ENCODE measurements around the gene LAMB1.
"Not testable (repeated sequence)": the region's sequence is repeated elsewhere in the genome, so short reads cannot be mapped to it uniquely, and the experiment has no call there.

LAMB1 gene

DNA sequence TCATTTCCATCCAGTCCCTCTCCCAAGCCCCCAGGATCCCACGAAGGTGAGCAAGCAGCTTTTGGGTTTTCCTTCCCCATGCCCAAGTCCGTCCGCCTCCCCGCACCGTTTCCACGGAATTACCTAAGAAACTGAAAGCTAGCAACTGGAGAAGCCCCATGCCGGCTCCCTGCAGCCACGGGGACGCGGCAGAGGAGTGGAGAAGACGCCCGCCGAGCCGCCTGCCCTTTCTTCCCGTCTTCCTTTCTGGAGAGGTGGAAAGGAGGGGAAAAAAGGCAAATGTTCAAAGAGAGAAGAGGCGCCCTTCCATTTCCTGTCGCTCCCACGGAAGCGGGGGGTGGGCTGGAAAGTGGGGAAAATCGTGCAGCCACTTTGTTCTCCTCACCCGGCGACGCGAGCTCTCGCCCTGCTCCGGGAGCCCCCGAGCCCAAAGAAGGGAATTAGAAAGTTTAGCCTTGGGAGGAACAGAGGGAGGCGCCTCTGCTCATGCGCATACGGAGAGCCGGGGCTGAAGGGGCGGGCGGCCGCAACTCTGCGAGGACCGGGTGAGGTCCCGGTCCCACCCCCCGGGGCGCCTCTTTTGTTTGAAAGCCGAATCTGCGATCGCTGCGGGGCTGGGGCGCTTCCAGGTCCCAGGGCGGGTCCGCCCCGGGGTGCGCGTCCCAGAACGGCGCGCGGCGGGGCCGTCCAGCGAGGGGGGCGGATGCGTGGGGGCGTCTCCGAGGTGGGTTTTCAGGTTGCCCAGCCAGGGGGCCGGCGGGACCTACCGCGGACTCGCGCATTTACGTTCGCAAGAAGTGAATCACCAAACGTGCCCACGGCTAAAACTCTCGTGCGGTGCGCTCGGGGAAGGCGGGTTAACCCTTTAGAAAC lies at the start of gene LAMB1:
Gene LAMB1, minus strand, starts transcription at position 436 of the 873 bp plus-strand sequence. Its CDS starts 276 bp downstream, at position 160.
- DNase-seq, result peak; percentile 83

- DNase-seq, result no peak
Observed at GRCh38 chr7:108051454-108051853, 48.5 kb upstream of the LAMB1 start.

DNA sequence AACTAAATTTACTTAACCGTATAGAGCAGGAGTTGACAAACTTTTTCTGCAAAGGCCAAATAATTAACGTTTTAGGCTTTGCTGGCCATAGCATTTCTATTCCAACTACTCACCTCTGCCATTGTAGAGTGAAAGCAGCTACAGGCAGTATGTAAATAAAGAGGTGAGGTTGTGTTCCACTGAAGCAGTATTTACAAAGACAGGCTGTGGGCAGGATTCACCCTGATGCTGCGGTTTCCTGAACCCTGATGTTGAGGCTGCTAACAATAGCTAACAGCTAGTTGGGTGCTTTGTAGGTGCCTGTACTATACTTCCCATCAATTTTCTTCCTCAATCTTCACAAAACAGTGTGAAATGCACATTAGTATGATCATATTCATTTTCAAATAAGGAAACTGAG lies 47.0 kb upstream of the LAMB1 start:
- no peak for DNase-seq

DNA sequence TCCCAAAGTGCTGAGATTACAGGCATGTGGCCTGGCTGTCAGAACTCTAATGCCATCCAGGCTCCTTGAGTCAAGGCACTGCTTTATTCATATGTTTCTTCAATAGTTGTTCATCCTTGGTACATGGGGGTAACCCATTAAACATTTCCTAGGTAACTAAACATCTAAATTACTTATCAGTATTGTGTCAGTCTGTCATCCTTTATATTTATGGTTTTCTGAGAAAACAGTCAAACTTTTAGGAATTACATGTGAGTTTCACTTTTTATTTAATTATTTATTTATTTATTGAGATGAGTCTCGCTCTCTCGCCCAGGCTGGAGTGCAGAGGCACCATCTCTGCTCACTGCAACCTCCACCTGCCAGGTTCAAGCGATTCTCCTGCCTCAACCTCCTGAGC lies 45.5 kb upstream of the LAMB1 start:
- no peak for DNase-seq

DNA sequence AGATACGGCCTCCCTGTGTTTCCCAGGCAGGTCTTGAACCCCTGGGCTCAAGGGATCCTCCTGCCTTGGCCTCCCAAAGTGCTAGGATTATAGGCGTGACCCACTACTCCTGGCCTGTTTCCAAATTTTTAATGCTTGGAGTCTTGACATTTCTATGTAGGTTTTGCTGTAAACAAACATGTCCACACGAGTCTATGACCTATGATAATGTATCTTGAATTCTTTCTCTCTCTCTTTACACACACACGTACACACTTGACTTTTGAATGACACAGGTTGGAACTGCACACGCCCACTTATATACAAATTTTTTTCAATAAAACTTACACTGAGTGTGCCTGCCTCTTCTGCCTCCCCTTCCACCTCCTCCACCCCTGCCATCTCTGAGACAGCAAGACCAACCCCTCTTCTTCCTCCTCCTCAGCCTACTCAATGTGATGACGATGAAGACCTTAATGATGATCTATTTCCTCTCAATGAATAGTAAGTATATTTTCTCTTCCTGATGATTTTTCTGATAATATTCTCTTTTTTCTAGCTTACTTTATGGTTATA lies 44.1 kb upstream of the LAMB1 start:
- DNase-seq, result no peak

DNA sequence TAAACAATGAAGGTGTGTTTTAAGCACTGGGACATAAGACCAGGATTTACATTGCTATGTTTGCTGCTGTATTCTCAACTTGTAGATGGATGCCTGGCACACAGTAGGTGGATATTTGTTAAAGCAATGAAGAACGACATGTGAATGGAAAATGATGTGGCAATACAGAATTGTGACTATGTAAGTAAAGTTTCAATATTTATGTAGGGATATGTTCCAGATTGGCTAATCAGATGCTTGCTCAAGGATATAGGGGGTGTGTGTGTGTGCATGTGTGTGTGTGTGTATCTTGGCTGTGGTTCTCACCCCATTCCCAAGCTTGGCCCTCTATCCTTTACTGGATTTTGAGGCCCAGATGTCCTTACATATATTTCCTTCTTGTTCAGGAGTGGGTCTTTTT lies 42.7 kb upstream of the LAMB1 start:
- no peak for DNase-seq

DNA sequence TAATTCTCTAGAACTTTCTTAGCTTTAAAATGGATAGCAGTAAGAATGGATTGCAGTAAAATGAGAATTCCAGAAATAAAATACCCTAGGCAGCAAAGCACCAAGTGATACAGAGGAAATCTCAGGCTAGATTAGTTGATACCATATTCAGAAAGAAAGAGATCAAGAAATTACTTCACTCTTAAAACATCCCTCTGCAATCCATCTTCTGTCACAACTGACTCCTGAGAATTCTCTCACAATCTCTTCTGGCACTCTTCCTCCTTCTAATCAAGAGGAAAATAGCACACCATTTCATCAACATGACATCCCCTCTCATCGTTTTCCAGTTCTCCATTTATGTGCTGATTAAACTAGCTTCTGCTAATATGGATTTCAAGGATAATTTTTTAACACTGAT lies 42.2 kb upstream of the LAMB1 start:
- no peak for DNase-seq

GRCh38 chr7:108044345-108044744 lies 41.4 kb upstream of the LAMB1 start:
- no peak for DNase-seq

GRCh38 chr7:108038986-108039385 lies 36.0 kb upstream of the LAMB1 start:
- no peak for DNase-seq

DNA sequence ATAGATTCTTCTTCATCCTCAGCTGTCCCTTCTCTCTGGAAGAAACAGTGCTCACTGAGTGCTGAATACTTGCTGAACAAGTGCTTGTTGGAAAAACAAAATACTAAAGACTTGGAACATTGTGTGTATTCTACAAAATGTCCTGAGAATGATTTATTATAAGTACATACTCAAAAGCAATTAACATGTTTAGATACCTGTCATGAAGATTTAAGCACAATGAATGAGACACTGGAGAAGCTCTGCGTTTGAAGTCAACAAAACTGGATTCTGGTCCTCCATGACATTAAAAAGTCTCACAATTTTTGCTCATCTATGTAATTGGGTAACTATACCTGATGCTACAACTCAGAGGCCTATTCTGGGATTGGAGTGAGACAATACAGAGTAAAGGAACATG lies 34.8 kb upstream of the LAMB1 start:
- peak; percentile 5 for DNase-seq

- DNase-seq, result peak; percentile 38
Observed at GRCh38 chr7:108037140-108037539, 34.2 kb upstream of the LAMB1 start.

DNA sequence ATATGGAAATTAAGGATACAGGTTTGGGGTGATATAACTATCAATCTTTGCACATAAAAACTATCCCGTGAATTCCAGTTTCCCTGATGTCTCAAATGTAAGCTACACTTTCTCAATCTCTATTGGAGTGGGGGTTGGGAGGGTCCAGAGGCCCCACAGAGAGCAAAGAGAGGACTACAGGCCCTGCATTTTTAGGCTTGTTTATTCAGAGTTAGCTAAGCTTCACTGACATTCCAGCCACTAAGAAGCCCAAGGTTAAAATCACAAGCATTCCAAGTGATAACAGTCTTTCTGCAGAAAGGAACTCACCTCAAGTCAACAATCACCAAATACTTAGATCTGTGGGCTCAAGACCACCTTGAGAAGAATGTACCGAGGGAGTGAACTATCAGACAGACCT lies 31.6 kb upstream of the LAMB1 start:
- no peak for DNase-seq

GRCh38 chr7:108033776-108034497 lies 31.0 kb upstream of the LAMB1 start:
- DNase-seq, result no peak

DNA sequence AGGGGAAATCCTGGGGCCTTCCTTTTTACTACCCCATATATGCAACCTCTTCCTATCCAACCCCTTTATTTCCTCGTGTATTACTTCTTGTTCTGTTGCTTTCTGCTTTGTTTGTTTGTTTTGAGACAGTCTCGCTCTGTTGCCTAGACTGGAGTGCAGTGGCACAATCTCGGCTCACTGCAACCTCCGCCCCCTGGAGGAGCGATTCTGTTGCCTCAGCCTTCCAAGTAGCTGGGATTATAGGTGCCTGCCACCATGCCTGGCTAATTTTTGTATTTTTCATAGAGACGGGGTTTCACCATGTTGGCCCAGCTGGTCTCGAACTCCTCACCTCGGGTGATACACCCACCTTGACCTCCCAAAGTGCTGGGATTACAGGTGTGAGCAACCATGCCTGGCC lies 30.3 kb upstream of the LAMB1 start:
- DNase-seq, result not testable (repeated sequence)

DNA sequence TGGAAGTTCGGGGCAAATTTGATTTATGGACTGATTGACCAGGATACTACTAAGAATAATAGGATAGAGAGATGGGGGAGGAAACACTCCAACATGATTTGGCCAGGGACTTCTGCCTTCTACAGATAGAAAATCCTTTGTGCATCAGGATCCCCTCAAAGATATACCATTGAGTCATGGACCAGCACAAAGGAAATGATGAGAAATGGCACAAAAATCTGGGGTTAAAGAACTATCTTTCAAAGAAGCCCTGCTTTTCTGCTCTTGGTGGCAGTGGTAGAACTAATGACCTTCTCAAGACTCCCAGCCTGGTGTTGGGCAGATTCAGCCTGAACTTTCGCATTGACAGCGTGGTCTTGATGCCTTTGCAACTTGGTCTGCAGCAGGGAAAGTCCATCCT lies 27.6 kb upstream of the LAMB1 start:
- DNase-seq, result no peak

DNA sequence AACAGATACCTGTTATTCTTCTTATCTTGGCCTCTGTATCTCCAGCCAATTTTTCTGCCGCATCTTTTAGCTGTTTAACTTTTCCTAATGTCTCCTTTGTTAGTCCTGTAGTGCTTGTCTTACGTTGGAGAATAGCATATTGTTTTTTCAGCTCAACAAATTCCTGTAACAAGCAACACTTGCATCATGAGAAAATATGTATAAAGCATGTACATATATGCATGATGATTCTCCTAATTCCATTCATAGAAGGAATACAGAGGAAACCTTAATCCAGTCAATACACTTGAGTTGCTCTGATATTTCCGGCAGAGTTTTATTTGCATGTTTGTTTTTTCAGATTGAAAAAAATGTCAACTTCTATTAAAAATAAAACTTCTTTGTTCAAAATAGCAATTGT lies 26.1 kb upstream of the LAMB1 start:
- no peak for DNase-seq

DNA sequence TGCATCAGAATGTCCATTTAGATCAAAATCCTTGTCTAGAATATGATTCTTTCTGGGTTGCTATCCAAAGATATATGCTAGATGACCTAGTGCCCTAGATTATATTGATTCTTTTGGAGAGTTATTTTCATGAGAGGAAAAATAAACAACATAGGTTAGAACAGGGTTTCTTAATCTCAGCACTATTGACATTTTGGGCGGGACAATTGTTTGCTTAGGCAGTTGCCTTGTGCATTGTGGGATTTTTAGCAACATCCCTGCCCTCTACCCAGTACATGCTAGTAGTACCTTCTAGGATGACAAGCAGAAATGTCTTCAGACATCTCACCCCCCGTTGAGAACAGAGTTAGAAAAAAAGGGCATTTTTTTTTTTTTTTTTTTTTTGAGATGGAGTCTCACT lies 25.1 kb upstream of the LAMB1 start:
- peak; percentile 26 for DNase-seq

DNA sequence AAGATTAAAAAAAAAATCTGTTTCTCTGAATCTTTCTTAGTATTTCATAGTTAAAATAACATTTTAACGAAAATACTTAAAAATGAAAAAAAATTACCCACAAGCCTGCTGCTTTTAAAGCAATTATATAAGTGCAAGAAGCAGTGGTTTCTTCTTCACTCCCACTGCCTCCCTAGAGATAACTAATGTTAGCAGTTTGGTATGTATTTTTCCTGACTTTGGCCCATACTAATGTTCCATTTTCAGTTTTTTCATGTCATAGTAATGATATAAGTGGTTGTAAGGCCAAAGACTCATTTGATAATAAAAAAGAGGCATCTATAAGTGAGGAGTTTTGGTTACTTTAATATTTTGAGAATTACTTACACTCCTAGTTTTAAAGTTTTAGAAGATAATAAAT lies 24.3 kb upstream of the LAMB1 start:
- DNase-seq, result no peak

- no peak for DNase-seq
Observed at GRCh38 chr7:108026647-108027046, 23.7 kb upstream of the LAMB1 start.

DNA sequence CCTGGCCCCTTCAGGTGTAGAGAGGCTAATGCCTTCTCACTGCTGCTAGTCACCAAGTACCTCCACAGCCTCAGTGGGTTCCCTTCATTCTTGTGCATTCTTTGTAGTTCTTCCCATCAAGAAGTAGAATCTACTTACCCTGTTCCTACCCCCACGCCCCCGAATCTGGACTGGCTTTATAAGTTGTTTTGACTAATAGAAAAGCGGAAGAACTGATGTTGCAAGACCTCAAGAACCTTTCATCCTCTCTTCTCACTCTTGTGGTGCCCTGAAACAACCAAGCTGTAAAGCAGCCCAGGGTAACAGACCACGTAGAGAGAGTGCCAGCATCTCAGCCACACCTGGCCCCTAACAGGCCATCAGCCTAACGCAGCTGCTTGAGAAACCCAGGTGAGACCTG lies 23.2 kb upstream of the LAMB1 start:
- no peak for DNase-seq

DNA sequence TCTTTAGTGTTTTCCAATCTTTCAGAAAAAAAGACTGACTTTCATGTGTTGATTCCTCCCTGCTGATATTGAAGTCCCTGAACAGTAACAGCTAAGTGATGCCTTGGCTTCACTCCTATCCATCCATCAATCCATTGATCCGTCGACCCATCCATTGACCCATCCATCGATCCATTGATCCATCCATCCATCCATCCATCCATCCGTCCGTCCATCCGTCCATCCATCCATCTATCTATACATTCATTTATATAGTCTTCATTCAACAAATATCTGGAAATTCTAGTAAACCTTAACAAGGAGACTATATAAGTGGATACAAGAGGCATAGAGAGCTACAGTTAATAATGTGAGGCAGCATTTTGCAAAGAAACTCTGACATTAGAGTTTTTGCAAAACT lies 21.6 kb upstream of the LAMB1 start:
- no peak for DNase-seq

GRCh38 chr7:108020585-108020984 lies 17.6 kb upstream of the LAMB1 start:
- no peak for DNase-seq

DNA sequence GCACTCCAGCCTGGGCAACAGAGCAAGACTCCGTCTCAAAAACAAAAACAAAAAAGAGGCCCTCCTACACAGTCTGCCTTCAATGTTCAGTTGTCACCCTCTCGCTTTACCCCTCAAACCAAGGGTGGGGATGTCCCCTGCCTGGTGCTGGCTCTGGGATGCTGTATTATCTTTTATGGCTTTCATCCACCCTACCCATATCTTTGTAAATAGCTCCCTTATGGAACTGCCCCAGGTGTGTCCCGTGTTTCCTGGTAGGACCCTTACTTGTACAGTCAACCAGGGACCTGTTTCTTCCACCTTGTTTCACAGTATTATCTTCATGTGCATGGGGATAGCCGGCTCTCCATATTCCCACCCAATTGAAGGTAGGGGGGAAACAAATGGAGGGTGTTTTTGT lies 15.7 kb upstream of the LAMB1 start:
- DNase-seq, result no peak

GRCh38 chr7:108017776-108018151 lies 14.8 kb upstream of the LAMB1 start:
- DNase-seq, result no peak

Measured in NCI-H146 (cell line).